SJSA1 (cell line): ENCODE measurements around the gene C1orf159. TPM values are rescaled to one million over a fixed set of nuclear protein-coding genes. Genes with fewer than 3 reads are reported as not detected.
"Not testable (repeated sequence)": the region's sequence is repeated elsewhere in the genome, so short reads cannot be mapped to it uniquely, and the experiment has no call there.

ENCODE experiments used
- DNase-seq, 2 experiments: peaks; one replicate each; pipeline ENCODE4 v3.0.0-alpha.2; 2015 to 2020; ENCODE audit warnings: low spot score in 2 of 2, low read depth in 1 of 2
- H3K27ac ChIP-seq: fragments of 250-450 bp; sonication (Bioruptor Pico); 2 replicates; pipeline ENCODE4 v1.5.1; 2020; ENCODE audit warnings: mild to moderate bottlenecking, moderate library complexity
- H3K27me3 ChIP-seq: fragments of 250-450 bp; sonication (Bioruptor Pico); replicated peaks from 2 replicates; pipeline ENCODE4 v1.5.1; 2020; ENCODE audit warnings: mild to moderate bottlenecking, moderate library complexity
- H3K36me3 ChIP-seq: fragments of 250-450 bp; sonication (Bioruptor Pico); 2 replicates; pipeline ENCODE4 v1.5.1; 2020; ENCODE audit warnings: mild to moderate bottlenecking
- H3K4me1 ChIP-seq: fragments of 250-450 bp; sonication (Bioruptor Pico); replicated peaks from 2 replicates; pipeline ENCODE4 v1.6.1; 2021; ENCODE audit warnings: mild to moderate bottlenecking
- H3K4me3 ChIP-seq: fragments of 250-450 bp; sonication (Bioruptor Pico); 2 replicates; pipeline ENCODE4 v1.5.1; 2020; ENCODE audit warnings: mild to moderate bottlenecking
- H3K9me3 ChIP-seq: fragments of 250-450 bp; sonication (Bioruptor Pico); replicated peaks from 2 replicates; pipeline ENCODE4 v1.5.1; 2020; ENCODE audit warnings: mild to moderate bottlenecking
- total RNA-seq: library from RNA; depleted of rRNA; stranded (reverse); fragments of >200 nt; shearing (Covaris generic); gene quantifications from 2 replicates; pipeline ENCODE4 v1.2.3, GENCODE V29; 2014

C1orf159 gene
- total RNA-seq, 1 experiment from 2014 or later = 15.4 TPM

DNA sequence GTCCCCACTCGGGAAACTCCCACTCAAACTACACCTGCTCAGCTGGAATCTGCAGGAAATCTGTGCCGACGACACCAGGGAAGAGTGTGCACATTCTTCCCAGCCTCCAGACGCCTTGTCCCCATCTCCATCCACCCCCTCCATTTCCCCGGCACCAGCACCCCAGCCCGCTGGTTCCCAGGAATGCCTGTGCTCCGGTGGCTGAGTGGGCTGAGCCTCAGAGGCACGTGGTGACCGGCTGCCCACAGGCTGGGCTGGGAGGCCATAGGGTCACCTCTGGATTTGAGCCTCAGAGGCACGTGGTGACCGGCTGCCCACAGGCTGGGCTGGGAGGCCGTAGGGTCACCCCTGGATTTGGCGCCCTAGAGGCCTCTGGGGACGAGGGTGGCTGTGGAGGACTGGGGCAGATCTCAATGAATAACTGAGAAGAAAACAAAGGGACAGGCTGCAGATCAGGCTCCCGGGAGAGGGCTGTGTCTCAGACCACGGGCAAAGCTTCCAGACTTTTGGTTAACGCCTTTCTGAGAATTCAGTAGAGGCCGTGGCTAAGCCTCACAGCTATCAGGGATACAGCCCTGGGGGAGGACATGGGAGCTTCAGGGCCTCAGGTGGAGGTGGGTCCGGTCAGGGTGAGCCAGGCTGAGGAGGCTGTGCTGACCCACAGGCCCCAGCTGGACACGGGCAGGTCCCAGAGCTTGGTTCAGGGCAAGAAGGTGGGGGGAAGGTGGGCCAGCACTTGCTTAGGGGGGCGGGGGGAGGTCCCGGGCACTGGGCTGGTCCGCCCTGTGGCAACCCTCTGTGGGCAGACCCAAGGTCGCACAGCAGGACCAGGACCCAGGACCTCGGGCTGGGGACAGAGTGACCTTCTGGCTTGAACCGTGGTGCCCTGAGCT, 40.5 kb upstream of the C1orf159 start:
- peaks cover 12% of the 10 kb centered on the region for H3K4me1 ChIP-seq
- H3K27me3 ChIP-seq = no peaks in the 10 kb centered on the region
- H3K27ac ChIP-seq = no peak overlapping the region
- no peak for DNase-seq
- H3K36me3 ChIP-seq = no peaks in the 10 kb centered on the region
- no peak overlapping the region for H3K4me3 ChIP-seq
- H3K9me3 ChIP-seq = no peaks in the 10 kb centered on the region

DNA sequence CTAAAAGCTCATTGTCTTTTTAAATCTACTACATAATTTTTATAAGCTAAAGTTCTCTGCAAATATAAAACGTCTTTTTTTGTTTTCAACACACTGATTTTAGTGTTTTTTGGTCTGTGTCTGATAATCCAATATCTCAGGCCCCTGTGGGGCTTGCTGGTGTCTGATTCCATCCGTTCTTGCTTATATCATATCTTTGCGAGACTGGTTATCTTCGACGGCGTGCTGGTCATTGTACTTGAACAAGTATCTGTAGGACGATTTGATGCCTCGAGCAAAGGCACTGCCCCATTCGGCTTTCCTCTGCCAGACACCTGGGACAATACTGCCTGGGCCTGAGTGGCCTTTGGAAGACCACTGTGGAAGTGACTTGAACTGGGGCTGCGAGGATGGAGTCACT, 39.4 kb upstream of the C1orf159 start:
- Histone ChIP-seq H3K27me3 (no peaks in the 10 kb centered on the region), H3K4me3 (no peak overlapping the region), H3K4me1 (peaks cover 12% of the 10 kb centered on the region), H3K36me3 (no peaks in the 10 kb centered on the region), H3K9me3 (no peaks in the 10 kb centered on the region), H3K27ac (no peak overlapping the region)
- no peak for DNase-seq

DNA sequence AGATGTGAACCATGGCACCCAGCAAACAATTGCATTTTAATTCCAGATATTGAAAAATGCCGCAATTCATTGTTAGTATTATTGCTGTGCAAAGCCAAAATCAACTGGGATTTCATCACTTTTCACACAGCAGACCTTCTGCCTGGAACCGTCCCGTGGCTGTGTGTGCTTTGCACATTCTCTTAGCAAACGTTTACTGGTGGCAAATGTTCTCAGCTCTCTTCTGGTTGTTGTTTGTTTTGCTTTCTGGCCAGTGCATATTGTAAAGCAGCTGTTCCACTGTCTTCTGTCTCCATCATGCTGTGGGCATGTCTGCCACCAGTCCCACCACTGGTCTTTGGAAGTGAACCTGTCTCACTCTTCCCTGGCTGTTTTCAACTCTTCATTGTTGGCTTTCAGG, 38.0 kb upstream of the C1orf159 start:
- Histone ChIP-seq H3K36me3 (no peaks in the 10 kb centered on the region), H3K27ac (no peak overlapping the region), H3K9me3 (no peaks in the 10 kb centered on the region), H3K27me3 (no peaks in the 10 kb centered on the region), H3K4me1 (peaks cover 12% of the 10 kb centered on the region), H3K4me3 (no peak overlapping the region)
- DNase-seq = no peak

DNA sequence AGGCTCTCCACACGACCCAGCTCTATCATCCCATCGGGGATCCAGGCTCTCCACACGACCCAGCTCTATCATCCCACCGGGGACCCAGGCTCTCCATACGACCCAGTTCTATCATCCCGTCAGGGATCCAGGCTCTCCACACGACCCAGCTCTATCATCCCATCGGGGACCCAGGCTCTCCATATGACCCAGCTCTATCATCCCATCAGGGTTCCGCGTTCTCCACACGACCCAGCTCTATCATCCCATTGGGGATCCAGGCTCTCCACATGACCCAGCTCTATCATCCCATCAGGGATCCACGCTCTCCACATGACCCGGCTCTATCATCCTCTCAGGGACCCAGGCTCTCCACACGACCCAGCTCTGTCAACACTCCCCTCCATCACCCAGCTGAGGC, 37.3 kb upstream of the C1orf159 start:
- not testable (repeated sequence) for H3K27me3 ChIP-seq, H3K36me3 ChIP-seq, H3K4me1 ChIP-seq, H3K9me3 ChIP-seq, DNase-seq, H3K4me3 ChIP-seq, H3K27ac ChIP-seq

DNA sequence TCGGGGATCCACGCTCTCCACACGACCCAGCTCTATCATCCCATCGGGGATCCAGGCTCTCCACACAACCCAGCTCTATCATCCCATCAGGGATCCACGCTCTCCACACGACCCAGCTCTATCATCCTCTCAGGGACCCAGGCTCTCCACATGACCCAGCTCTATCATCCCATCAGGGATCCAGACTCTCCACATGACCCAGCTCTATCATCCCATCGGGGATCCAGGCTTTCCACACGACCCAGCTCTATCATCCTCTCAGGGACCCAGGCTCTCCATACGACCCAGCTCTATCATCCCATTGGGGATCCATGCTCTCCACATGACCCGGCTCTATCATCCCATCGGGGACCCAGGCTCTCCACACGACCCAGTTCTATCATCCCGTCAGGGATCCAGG, 36.5 kb upstream of the C1orf159 start:
- H3K9me3 ChIP-seq, H3K27me3 ChIP-seq: not testable (repeated sequence)

DNA sequence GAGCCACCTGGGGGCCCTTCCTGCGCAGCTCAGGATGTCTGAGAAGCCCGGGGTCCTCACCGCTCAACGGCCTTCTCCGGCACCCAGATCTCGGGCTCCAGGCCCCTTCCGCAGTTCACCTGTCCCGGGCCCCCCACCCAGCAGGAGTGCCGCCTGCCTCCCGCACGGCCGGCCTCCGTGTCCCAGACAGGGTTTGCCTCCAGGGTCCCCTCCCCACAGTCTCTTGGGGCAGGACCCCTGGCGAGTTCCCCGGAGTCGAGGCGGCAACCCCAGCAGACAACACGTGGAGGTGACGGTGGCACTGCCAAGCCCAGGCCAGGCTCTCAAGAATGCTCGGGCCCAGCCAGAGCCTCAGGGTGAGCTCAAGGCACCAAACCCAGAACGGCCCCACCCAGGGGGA, 35.4 kb upstream of the C1orf159 start:
- Histone ChIP-seq H3K27me3 (no peaks in the 10 kb centered on the region), H3K4me3 (no peak overlapping the region), H3K36me3 (no peaks in the 10 kb centered on the region), H3K9me3 (no peaks in the 10 kb centered on the region), H3K4me1 (no peaks in the 10 kb centered on the region), H3K27ac (no peak overlapping the region)
- DNase-seq = no peak

More for the DNA sequence above, 36.5 kb upstream of the C1orf159 start:
- H3K4me1 ChIP-seq, DNase-seq, H3K27ac ChIP-seq, H3K4me3 ChIP-seq, H3K36me3 ChIP-seq: not testable (repeated sequence)

DNA sequence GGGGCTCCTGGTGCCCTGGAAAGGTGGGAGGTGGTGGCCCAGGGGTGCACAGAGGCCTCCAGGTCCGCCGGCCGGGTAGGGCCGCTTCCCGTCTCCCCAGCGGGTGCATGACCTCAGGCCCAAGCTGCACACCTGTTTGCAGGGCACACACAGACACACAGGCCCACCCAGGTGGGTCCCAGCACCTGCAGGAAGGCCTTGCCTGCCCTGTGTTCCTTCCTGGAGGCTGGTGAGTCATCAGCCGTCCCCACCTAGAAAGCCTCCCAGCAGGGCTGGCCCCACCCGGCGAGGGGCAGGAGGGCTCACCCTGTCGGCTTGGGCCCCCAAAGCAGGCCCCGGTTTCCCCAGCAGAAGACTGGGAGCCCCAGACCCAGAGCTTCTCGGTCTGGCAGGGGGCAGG, 34.2 kb upstream of the C1orf159 start:
- no peaks in the 10 kb centered on the region for H3K9me3 ChIP-seq
- H3K36me3 ChIP-seq = no peaks in the 10 kb centered on the region
- H3K27ac ChIP-seq = no peak overlapping the region
- no peak for DNase-seq
- no peak overlapping the region for H3K4me3 ChIP-seq
- no peaks in the 10 kb centered on the region for H3K4me1 ChIP-seq
- H3K27me3 ChIP-seq = no peaks in the 10 kb centered on the region

DNA sequence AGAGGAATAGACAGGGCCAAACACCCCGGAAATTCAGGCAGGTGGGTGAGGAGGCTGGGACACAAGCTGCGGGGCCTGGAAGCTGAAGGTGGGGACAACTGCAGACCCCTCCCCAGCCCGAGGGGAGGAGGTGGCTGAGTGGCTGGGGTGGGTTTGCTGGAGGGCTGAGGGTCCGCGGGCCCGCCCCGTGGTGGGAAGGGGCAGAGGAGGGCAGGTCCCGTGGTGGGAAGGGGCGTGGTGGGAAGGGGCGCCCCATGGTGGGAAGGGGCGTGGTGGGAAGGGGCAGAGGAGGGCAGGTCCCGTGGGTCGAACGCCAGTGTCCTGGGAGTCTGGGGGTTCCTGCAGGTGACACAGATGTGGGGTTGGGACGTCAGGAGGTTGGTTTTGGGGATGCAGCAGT, 33.5 kb upstream of the C1orf159 start:
- no peaks in the 10 kb centered on the region for H3K36me3 ChIP-seq
- H3K27me3 ChIP-seq = no peaks in the 10 kb centered on the region
- H3K27ac ChIP-seq = no peak overlapping the region
- H3K9me3 ChIP-seq = no peaks in the 10 kb centered on the region
- H3K4me3 ChIP-seq = no peak overlapping the region
- H3K4me1 ChIP-seq = no peaks in the 10 kb centered on the region
- DNase-seq = no peak

DNA sequence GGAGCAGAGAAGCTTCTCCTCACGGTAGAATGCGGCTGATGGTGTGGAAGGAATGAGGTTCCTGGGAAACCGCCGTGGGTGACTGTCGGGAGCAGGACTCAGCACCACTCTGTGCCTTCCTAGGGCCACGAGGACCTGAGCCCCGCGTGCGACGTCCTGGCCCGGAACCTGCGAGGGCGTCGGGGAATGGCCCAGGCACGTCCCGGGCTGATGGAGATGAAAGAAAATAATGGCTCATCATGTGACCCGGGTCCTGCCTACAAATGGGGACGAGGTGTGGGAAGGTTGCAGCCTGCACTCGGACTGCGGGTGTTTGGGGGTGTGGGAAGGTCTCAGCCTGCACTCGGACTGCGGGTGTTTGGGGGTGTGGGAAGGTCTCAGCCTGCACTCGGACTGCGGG, 32.7 kb upstream of the C1orf159 start:
- DNase-seq = no peak
- Histone ChIP-seq H3K36me3 (no peaks in the 10 kb centered on the region), H3K4me1 (no peaks in the 10 kb centered on the region), H3K27ac (no peak overlapping the region), H3K27me3 (no peaks in the 10 kb centered on the region), H3K9me3 (no peaks in the 10 kb centered on the region), H3K4me3 (no peak overlapping the region)

DNA sequence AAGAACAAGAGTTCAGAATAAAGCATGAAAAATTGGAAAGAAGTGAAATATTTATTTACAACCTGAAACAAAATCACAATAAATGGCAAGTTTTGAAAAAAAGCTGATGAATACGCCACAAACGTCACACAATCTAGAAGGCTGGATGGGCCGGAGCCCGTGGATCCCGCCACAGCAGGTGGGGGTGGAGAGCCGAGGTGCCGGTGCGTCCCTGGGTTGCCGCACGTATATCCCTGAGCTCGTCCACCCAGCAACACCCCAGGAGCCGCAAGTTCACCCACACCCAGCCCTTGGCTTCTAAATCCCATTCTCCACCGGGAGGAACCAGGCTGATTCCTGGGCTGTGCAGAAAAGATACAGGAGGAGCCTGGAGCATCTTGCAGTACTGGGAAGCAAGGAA, 32.2 kb upstream of the C1orf159 start:
- H3K36me3 ChIP-seq = no peaks in the 10 kb centered on the region
- no peak overlapping the region for H3K27ac ChIP-seq
- no peak overlapping the region for H3K4me3 ChIP-seq
- H3K9me3 ChIP-seq = no peaks in the 10 kb centered on the region
- no peaks in the 10 kb centered on the region for H3K27me3 ChIP-seq
- no peak for DNase-seq
- H3K4me1 ChIP-seq = no peaks in the 10 kb centered on the region

DNA sequence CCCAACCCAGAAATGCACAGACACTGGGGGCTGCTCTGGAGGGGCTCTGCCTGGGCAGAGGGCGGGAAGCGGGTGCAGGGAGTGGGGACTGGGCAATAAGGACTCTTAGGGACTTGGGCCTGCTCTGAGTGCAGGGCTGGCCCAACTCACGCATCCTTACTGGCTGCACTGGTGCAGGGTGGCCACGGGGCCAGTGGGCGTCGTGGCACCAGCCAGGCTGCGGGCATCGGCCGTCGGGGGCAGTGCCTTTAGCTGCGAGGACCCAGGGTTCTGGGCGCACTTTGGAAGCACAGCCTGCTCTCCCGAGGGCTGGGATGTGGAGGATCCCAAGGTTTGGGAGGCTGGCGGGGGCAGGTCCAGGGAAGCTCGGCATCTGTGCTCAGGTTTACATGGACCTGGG, 30.7 kb upstream of the C1orf159 start:
- H3K27me3 ChIP-seq = no peaks in the 10 kb centered on the region
- H3K36me3 ChIP-seq = no peaks in the 10 kb centered on the region
- no peak overlapping the region for H3K27ac ChIP-seq
- H3K4me3 ChIP-seq = no peak overlapping the region
- no peaks in the 10 kb centered on the region for H3K9me3 ChIP-seq
- no peak for DNase-seq
- H3K4me1 ChIP-seq = 0 out of 2 replicates have a peak, but pooled peaks cover 6% of the 10 kb centered on the region

DNA sequence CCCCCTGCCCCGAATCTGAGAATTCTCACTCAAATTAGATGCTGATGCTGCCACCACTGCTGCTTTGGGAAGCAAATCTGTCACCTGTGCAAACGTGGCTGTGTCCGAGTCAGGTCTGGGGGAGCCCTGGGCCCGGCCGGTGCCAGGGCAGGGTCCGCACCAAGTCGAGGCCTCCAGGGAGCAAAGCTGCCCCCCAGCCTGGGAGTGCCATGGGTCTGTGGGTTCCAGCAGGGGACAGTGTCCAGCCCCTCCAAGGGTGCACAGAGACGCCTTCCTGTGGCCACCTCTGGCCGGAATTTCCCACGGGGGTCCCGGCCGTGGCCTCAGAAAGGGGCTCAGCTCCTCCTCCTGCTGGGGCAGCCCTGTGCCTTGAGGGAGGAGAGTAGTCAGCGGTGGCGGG, 30.1 kb upstream of the C1orf159 start:
- Histone ChIP-seq H3K27ac (no peak overlapping the region), H3K36me3 (no peaks in the 10 kb centered on the region), H3K4me1 (0 out of 2 replicates have a peak, but pooled peaks cover 6% of the 10 kb centered on the region), H3K27me3 (no peaks in the 10 kb centered on the region), H3K4me3 (no peak overlapping the region), H3K9me3 (no peaks in the 10 kb centered on the region)
- no peak for DNase-seq

DNA sequence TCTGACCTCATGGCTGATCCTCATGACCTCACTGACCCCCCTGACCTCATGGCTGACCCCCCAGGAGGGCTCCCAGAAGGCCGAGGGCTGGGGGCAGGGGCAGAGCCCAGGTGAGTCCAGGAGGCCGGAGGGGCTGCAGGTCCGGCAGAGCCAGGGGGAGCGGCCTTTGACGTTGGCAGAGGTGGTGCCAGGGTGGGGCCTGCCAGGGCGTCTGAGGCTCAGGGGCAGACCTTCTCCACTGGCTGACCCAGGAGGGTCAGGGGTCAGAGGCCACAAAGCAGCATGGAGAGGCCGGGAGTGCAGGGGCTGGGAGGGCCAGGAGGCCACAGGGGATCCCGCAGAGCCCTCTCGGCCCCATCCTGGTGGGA, 29.6 kb upstream of the C1orf159 start:
- Histone ChIP-seq H3K9me3 (no peaks in the 10 kb centered on the region), H3K27me3 (no peaks in the 10 kb centered on the region), H3K4me3 (no peak overlapping the region), H3K27ac (no peak overlapping the region), H3K4me1 (0 out of 2 replicates have a peak, but pooled peaks cover 6% of the 10 kb centered on the region), H3K36me3 (no peaks in the 10 kb centered on the region)
- DNase-seq = no peak

DNA sequence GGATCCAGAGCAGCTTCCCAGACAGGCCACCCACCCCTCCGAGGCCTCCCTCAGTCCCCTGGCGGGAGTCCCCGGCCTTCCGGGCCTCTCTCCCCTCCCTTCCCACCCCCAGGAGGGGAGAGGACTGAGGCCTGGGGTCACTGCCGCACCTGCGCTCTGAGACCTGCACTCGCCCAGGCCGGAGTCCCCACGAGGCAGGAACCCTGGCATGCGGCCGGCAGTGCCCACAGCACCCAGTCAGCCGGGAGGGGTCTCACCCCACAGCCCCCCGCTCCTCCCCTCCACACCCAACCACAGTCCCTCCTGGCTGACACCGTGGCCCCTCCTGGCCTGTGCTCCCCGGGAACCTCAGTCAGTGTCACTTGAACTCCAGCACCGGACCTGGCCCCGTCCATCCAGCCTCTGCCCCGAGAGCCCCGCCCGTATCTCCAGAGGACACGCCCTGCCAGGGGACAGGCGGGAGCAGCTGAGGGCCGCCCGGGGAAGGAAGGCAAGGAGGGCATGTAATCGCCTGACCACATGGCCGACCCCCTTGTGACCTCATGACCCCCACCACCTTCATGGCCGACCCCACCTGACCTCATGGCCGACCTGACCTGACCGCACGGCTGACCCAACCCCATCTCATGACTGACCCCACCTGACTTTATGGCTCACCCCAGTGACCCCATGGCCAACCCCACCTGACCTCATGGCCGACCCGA, 29.1 kb upstream of the C1orf159 start:
- Histone ChIP-seq H3K4me1 (0 out of 2 replicates have a peak, but pooled peaks cover 6% of the 10 kb centered on the region), H3K9me3 (no peaks in the 10 kb centered on the region), H3K27ac (no peak overlapping the region), H3K36me3 (no peaks in the 10 kb centered on the region), H3K27me3 (no peaks in the 10 kb centered on the region), H3K4me3 (no peak overlapping the region)
- DNase-seq = no peak
